ENCODE data around the gene MOB3A.

The MOB3A gene

GRCh38 chr19:2113439-2114211 lies 17.5 kb upstream of the MOB3A start:
- no peak overlapping the region for H3K9ac ChIP-seq (ENCODE audit: low read length)
- H2BK120ac ChIP-seq (ENCODE audit: low read depth, low read length) = no peak overlapping the region
- H3K14ac ChIP-seq (ENCODE audit: low read length in 2 of 2) = no peak overlapping the region
- no peaks in the 10 kb centered on the region for H3K4me1 ChIP-seq (ENCODE audit: control insufficient read depth, insufficient read depth, low read depth, low read length)
- peak; percentile 11 for DNase-seq
- H4K8ac ChIP-seq (ENCODE audit: low read length) = no peak overlapping the region
- H4K91ac ChIP-seq (ENCODE audit: low read length) = no peak overlapping the region
- H3K18ac ChIP-seq (ENCODE audit: low read depth in 1 of 2, low read length in 2 of 2) = no peak overlapping the region
- H3K9me3 ChIP-seq (ENCODE audit: control insufficient read depth, low read length) = no peaks in the 10 kb centered on the region
- H2AK5ac ChIP-seq (ENCODE audit: low read length, severe bottlenecking) = no peak overlapping the region
- no peak overlapping the region for H3K4me3 ChIP-seq (ENCODE audit: insufficient read depth in 1 of 2, low read depth in 1 of 2, low read length in 2 of 2)
- H3K36me3 ChIP-seq (ENCODE audit: control insufficient read depth in 1 of 2, insufficient read depth in 2 of 2, low read depth in 1 of 2, low read length in 2 of 2) = peaks cover 98 to 99% of the 10 kb centered on the region in 2 experiments
- H3K4ac ChIP-seq (ENCODE audit: low read depth in 1 of 2, low read length in 2 of 2) = no peak overlapping the region
- no peak overlapping the region for H2BK5ac ChIP-seq (ENCODE audit: low read depth, low read length, poor library complexity, severe bottlenecking)
- H3K27me3 ChIP-seq (ENCODE audit: control insufficient read depth in 1 of 2, insufficient read depth in 1 of 2, low read length in 2 of 2) = no peaks in the 10 kb centered on the region
- no peak overlapping the region for H3K23ac ChIP-seq (ENCODE audit: low read length in 2 of 2)
- no peak overlapping the region for H3K4me2 ChIP-seq (ENCODE audit: low read length, poor library complexity, severe bottlenecking)
- H3K27ac ChIP-seq (ENCODE audit: low read length, poor library complexity, severe bottlenecking) = no peak overlapping the region
- no peak overlapping the region for H2BK12ac ChIP-seq (ENCODE audit: low read length in 2 of 2)
- no peak overlapping the region for H2BK15ac ChIP-seq (ENCODE audit: low read depth, poor library complexity, severe bottlenecking)
- no peak overlapping the region for H2AFZ ChIP-seq (ENCODE audit: low read depth, low read length)
- peaks cover 57% of the 10 kb centered on the region for H3K79me1 ChIP-seq (replicated peaks; ENCODE audit: low read length, poor library complexity, severe bottlenecking)
- WGBS = 84% methylated on average over 23 of the region's 24 CpGs

GRCh38 chr19:2112516-2113320 lies 16.6 kb upstream of the MOB3A start:
- no peak overlapping the region for H3K18ac ChIP-seq (ENCODE audit: low read depth in 1 of 2, low read length in 2 of 2)
- no peak overlapping the region for H3K4ac ChIP-seq (ENCODE audit: low read depth in 1 of 2, low read length in 2 of 2)
- H3K4me1 ChIP-seq (ENCODE audit: control insufficient read depth, insufficient read depth, low read depth, low read length) = no peaks in the 10 kb centered on the region
- H3K9ac ChIP-seq (ENCODE audit: low read length) = no peak overlapping the region
- no peak overlapping the region for H4K91ac ChIP-seq (ENCODE audit: low read length)
- no peak for DNase-seq
- no peak overlapping the region for H3K14ac ChIP-seq (ENCODE audit: low read length in 2 of 2)
- H2AFZ ChIP-seq (ENCODE audit: low read depth, low read length) = no peak overlapping the region
- no peak overlapping the region for H3K27ac ChIP-seq (ENCODE audit: low read length, poor library complexity, severe bottlenecking)
- H4K8ac ChIP-seq (ENCODE audit: low read length) = no peak overlapping the region
- no peak overlapping the region for H3K23ac ChIP-seq (ENCODE audit: low read length in 2 of 2)
- H3K79me1 ChIP-seq (replicated peaks; ENCODE audit: low read length, poor library complexity, severe bottlenecking) = peaks cover 53% of the 10 kb centered on the region
- no peak overlapping the region for H2AK5ac ChIP-seq (ENCODE audit: low read length, severe bottlenecking)
- H2BK5ac ChIP-seq (ENCODE audit: low read depth, low read length, poor library complexity, severe bottlenecking) = no peak overlapping the region
- H2BK15ac ChIP-seq (ENCODE audit: low read depth, poor library complexity, severe bottlenecking) = no peak overlapping the region
- no peaks in the 10 kb centered on the region for H3K27me3 ChIP-seq (ENCODE audit: control insufficient read depth in 1 of 2, insufficient read depth in 1 of 2, low read length in 2 of 2)
- H2BK12ac ChIP-seq (ENCODE audit: low read length in 2 of 2) = no peak overlapping the region
- no peak overlapping the region for H2BK120ac ChIP-seq (ENCODE audit: low read depth, low read length)
- 98% methylated on average over 22 of the region's 23 CpGs for WGBS
- peaks cover 98% of the 10 kb centered on the region in 2 experiments for H3K36me3 ChIP-seq (ENCODE audit: control insufficient read depth in 1 of 2, insufficient read depth in 2 of 2, low read depth in 1 of 2, low read length in 2 of 2)
- no peaks in the 10 kb centered on the region for H3K9me3 ChIP-seq (ENCODE audit: control insufficient read depth, low read length)
- H3K4me3 ChIP-seq (ENCODE audit: insufficient read depth in 1 of 2, low read depth in 1 of 2, low read length in 2 of 2) = no peak overlapping the region
- no peak overlapping the region for H3K4me2 ChIP-seq (ENCODE audit: low read length, poor library complexity, severe bottlenecking)

- H3K36me3 ChIP-seq (ENCODE audit: control insufficient read depth in 1 of 2, insufficient read depth in 2 of 2, low read depth in 1 of 2, low read length in 2 of 2) = peaks cover 94 to 97% of the 10 kb centered on the region in 2 experiments
- H3K4ac ChIP-seq (ENCODE audit: low read depth in 1 of 2, low read length in 2 of 2) = no peak overlapping the region
- H3K27ac ChIP-seq (ENCODE audit: low read length, poor library complexity, severe bottlenecking) = no peak overlapping the region
- H3K9ac ChIP-seq (ENCODE audit: low read length) = no peak overlapping the region
- no peak overlapping the region for H2BK120ac ChIP-seq (ENCODE audit: low read depth, low read length)
- DNase-seq = no peak
- no peak overlapping the region for H2BK5ac ChIP-seq (ENCODE audit: low read depth, low read length, poor library complexity, severe bottlenecking)
- H2AFZ ChIP-seq (ENCODE audit: low read depth, low read length) = no peak overlapping the region
- H3K14ac ChIP-seq (ENCODE audit: low read length in 2 of 2) = no peak overlapping the region
- no peak overlapping the region for H4K8ac ChIP-seq (ENCODE audit: low read length)
- H3K27me3 ChIP-seq (ENCODE audit: control insufficient read depth in 1 of 2, insufficient read depth in 1 of 2, low read length in 2 of 2) = no peaks in the 10 kb centered on the region
- no peak overlapping the region for H4K91ac ChIP-seq (ENCODE audit: low read length)
- H3K9me3 ChIP-seq (ENCODE audit: control insufficient read depth, low read length) = no peaks in the 10 kb centered on the region
- peaks cover 46% of the 10 kb centered on the region for H3K79me1 ChIP-seq (replicated peaks; ENCODE audit: low read length, poor library complexity, severe bottlenecking)
- H3K4me3 ChIP-seq (ENCODE audit: insufficient read depth in 1 of 2, low read depth in 1 of 2, low read length in 2 of 2) = no peak overlapping the region
- no peak overlapping the region for H3K23ac ChIP-seq (ENCODE audit: low read length in 2 of 2)
- no peak overlapping the region for H3K18ac ChIP-seq (ENCODE audit: low read depth in 1 of 2, low read length in 2 of 2)
- H2AK5ac ChIP-seq (ENCODE audit: low read length, severe bottlenecking) = no peak overlapping the region
- no peaks in the 10 kb centered on the region for H3K4me1 ChIP-seq (ENCODE audit: control insufficient read depth, insufficient read depth, low read depth, low read length)
- no peak overlapping the region for H3K4me2 ChIP-seq (ENCODE audit: low read length, poor library complexity, severe bottlenecking)
- H2BK15ac ChIP-seq (ENCODE audit: low read depth, poor library complexity, severe bottlenecking) = no peak overlapping the region
- H2BK12ac ChIP-seq (ENCODE audit: low read length in 2 of 2) = no peak overlapping the region
- WGBS = 96% methylated on average over 20 of the region's 20 CpGs
These were observed 15.8 kb upstream of the MOB3A start for GRCh38 chr19:2111886-2112285.

GRCh38 chr19:2111425-2111824 lies 15.3 kb upstream of the MOB3A start:
- no peak overlapping the region for H3K4ac ChIP-seq (ENCODE audit: low read depth in 1 of 2, low read length in 2 of 2)
- WGBS = 98% methylated on average over 18 of the region's 22 CpGs
- no peak overlapping the region for H2AK5ac ChIP-seq (ENCODE audit: low read length, severe bottlenecking)

More at GRCh38 chr19:2111425-2111824, 15.3 kb upstream of the MOB3A start:
- Histone ChIP-seq H3K14ac (ENCODE audit: low read length in 2 of 2) (no peak overlapping the region), H2BK5ac (ENCODE audit: low read depth, low read length, poor library complexity, severe bottlenecking) (no peak overlapping the region), H3K18ac (ENCODE audit: low read depth in 1 of 2, low read length in 2 of 2) (no peak overlapping the region), H3K79me1 (replicated peaks; ENCODE audit: low read length, poor library complexity, severe bottlenecking) (peaks cover 44% of the 10 kb centered on the region), H3K4me3 (ENCODE audit: insufficient read depth in 1 of 2, low read depth in 1 of 2, low read length in 2 of 2) (no peak overlapping the region), H4K91ac (ENCODE audit: low read length) (no peak overlapping the region), H3K9ac (ENCODE audit: low read length) (no peak overlapping the region), H3K9me3 (ENCODE audit: control insufficient read depth, low read length) (no peaks in the 10 kb centered on the region), H2BK15ac (ENCODE audit: low read depth, poor library complexity, severe bottlenecking) (no peak overlapping the region), H2BK120ac (ENCODE audit: low read depth, low read length) (no peak overlapping the region), H3K23ac (ENCODE audit: low read length in 2 of 2) (no peak overlapping the region), H3K4me2 (ENCODE audit: low read length, poor library complexity, severe bottlenecking) (no peak overlapping the region), H4K8ac (ENCODE audit: low read length) (no peak overlapping the region), H2BK12ac (ENCODE audit: low read length in 2 of 2) (no peak overlapping the region), H2AFZ (ENCODE audit: low read depth, low read length) (no peak overlapping the region), H3K27me3 (ENCODE audit: control insufficient read depth in 1 of 2, insufficient read depth in 1 of 2, low read length in 2 of 2) (no peaks in the 10 kb centered on the region), H3K4me1 (ENCODE audit: control insufficient read depth, insufficient read depth, low read depth, low read length) (no peaks in the 10 kb centered on the region), H3K27ac (ENCODE audit: low read length, poor library complexity, severe bottlenecking) (no peak overlapping the region), H3K36me3 (ENCODE audit: control insufficient read depth in 1 of 2, insufficient read depth in 2 of 2, low read depth in 1 of 2, low read length in 2 of 2) (peaks cover 94 to 97% of the 10 kb centered on the region in 2 experiments)
- DNase-seq = no peak

Data from mesenchymal stem cell (in vitro differentiated cells and primary cell).